GM20431 (cell line): ENCODE data around the gene SGIP1.

Experiments used
- in situ Hi-C: fragments of 300-500 bp; cut with MseI, MboI; formaldehyde crosslinking; loops from one replicate; pipeline ENCODE4 v1.15.0; 2020; ENCODE audit warnings: low sequenced_read_pairs; ENCODE audit not compliant: unreplicated experiment

Gene SGIP1

GRCh38 chr1:66654643-66655042 is 120.7 kb downstream of the SGIP1 start:
- in situ Hi-C loops: no loop called here

DNA sequence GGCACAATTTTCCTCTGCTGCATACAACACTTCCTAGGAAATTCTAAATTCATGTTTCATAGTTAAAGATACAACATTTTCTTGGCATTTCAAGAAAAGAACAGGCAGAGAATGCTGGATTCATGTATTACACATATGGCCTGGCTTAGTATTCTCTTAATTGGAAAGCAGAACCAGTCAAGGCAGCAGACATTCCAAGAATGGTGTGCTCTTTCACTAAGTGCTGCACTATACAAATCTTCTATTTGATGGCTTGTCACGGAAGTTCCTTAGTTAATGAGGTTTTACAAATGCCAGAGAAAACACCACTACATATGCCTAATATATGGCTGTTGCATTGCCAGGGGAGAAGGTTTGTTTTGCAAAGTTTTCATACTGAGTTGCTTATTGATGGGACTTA is 137.5 kb downstream of the SGIP1 start:
- in situ Hi-C loops: no loop called here

GRCh38 chr1:66676613-66677298 is 142.8 kb downstream of the SGIP1 start:
- in situ Hi-C loops: no loop called here

DNA sequence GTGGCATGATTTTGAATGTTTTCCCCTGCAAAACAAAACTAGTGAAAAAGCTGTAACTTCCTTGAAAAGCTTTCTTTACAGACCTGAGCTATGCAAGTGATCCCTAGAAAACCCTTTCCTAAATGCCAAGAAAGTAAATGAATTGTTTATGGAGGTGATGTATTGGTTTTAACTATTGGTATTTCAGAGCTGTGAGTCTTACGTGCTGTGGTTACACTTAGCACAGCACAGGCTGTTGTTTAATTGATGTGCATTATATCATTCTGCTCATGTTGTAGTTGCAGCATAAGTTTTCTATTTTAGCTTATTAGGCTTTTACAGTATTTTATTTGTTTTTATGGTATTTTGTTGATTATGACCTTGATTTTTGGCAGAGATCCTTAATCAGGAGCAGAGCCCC is 144.2 kb downstream of the SGIP1 start:
- in situ Hi-C loops: no loop called here

GRCh38 chr1:66679140-66679539 is 145.2 kb downstream of the SGIP1 start:
- in situ Hi-C loops: no loop called here

- in situ Hi-C loops: no loop called here
Measured at GRCh38 chr1:66681686-66682085, 147.7 kb downstream of the SGIP1 start.

- in situ Hi-C loops: no loop called here
Measured at GRCh38 chr1:66682106-66682505, 148.2 kb downstream of the SGIP1 start.

DNA sequence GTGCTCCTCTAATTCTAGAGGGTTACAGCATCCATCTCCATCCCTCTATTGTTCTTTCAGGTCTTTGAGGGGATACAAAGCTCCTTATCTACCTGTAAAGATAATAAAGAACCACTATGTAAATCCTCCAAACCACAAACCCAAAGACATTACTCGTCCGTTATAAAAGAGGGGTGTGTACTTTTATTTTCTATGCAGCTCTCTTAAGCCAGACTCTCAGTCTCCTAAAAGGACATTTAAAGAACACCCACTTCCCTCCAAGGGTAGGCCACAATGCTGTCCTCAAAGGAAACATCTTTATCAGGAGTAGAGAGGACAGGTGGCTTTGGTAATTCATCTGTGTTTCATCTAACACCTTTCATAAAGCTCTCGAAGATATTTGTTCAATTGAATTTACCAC is 150.4 kb downstream of the SGIP1 start:
- in situ Hi-C loops: no loop called here

- in situ Hi-C loops: no loop called here
Measured at GRCh38 chr1:66685265-66685664, 151.3 kb downstream of the SGIP1 start.

GRCh38 chr1:66685670-66686069 is 151.7 kb downstream of the SGIP1 start:
- in situ Hi-C loops: no loop called here

- in situ Hi-C loops: no loop called here
Measured at GRCh38 chr1:66686406-66686805, 152.5 kb downstream of the SGIP1 start.

GRCh38 chr1:66687358-66687757 is 153.4 kb downstream of the SGIP1 start:
- in situ Hi-C loops: no loop called here

- in situ Hi-C loops: no loop called here
Measured at GRCh38 chr1:66690666-66691381, 156.9 kb downstream of the SGIP1 start.

- in situ Hi-C loops: no loop called here
Measured at GRCh38 chr1:66692681-66693080, 158.7 kb downstream of the SGIP1 start.

DNA sequence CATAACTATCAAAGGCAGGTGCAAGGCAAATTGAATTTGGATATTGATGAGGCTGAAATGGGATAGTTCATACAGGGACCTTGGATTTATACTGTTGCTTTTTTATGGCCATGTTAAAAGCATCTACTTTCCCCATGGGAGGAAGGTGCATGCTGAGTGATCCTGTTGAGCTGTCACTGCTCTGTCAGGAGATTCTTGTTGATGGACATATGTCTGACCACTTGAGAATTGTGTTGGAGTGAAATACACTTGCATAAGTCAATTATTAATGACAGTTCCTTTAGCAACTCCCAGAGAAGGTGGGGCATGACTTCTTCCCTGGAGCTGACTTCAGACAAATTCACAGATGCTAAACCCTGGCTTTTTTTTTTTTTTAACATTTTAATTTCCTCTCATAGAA is 159.9 kb downstream of the SGIP1 start:
- in situ Hi-C loops: no loop called here

GRCh38 chr1:66695116-66695515 is 161.2 kb downstream of the SGIP1 start:
- in situ Hi-C loops: no loop called here

DNA sequence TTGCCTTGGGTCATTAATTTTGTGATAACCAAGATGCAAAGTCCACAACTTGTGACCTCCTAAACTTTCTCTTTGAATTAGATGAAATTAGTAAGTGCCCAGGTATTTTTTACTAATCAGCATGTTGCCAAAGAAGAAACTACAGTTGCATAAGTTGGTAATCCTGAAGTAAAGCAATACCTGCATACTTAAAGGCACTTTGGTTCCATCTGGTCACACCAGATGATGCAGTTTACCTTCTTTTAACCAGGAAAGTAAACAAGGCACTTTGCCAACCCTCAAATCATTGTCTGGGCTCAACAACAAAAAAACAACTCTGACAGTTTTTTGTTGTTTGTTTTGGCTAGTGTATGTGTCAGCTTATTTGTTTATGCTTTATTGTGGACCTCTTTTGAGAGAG is 162.8 kb downstream of the SGIP1 start:
- in situ Hi-C loops: no loop called here

- in situ Hi-C loops: no loop called here
Measured at GRCh38 chr1:66699213-66699612, 165.3 kb downstream of the SGIP1 start.

- in situ Hi-C loops: no loop called here
Measured at GRCh38 chr1:66704177-66704875, 170.4 kb downstream of the SGIP1 start.

- in situ Hi-C loops: no loop called here
Measured at GRCh38 chr1:66705110-66705509, 171.2 kb downstream of the SGIP1 start.

DNA sequence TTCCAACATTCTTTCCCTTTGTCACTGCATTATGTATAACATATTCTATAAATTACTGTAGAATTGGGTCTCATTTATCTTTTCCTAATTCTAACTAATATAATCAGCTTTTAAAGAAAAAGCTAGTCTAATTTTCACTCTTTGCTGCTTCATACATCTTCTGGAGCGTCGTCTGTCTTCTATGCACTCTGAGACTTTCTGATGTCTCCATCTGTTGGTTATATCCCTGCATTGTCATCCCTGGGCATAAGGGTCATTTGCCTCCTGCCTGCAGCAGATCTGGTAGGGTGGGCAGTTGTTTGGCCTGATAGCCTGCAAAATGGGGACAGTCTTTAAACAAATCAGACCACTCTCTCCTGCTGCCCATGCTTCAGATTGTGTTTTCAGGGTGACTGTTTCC is 177.5 kb downstream of the SGIP1 start:
- in situ Hi-C loops: no loop called here
